Muscle of arm (tissue), 12 donors: ENCODE measurements around the gene PIKFYVE. TPM values are rescaled to one million over a fixed set of nuclear protein-coding genes. Genes with fewer than 3 reads are reported as not detected.
A peak's percentile ranks its signal among the peaks of the same experiment; 100 is the strongest.
"Not testable (repeated sequence)": the region's sequence is repeated elsewhere in the genome, so short reads cannot be mapped to it uniquely, and the experiment has no call there.

Experiments used
- DNase-seq: peaks from one replicate; pipeline ENCODE4 v3.0.0-alpha.2; 2013
- polyA plus RNA-seq, 12 donors: library from polyadenylated mRNA; unstranded; fragments of 120-200 nt; gene quantifications; one replicate each; pipeline ENCODE4 v1.2.1, GENCODE V29; 2013; ENCODE audit not compliant: insufficient read length in 12 of 12

PIKFYVE gene
- polyA plus RNA-seq, 12 donors, result 14.0 to 25.0 (median 19.6) TPM; not detected in 1

- DNase-seq, result peak; percentile 7
These were observed 92.9 kb downstream of the PIKFYVE start for GRCh38 chr2:208358758-208359631.

GRCh38 chr2:208359632-208359986, 93.6 kb downstream of the PIKFYVE start:
- DNase-seq, result no peak

- no peak for DNase-seq
These were observed 94.4 kb downstream of the PIKFYVE start for GRCh38 chr2:208360259-208361076.

- DNase-seq, result no peak
These were observed 95.0 kb downstream of the PIKFYVE start for GRCh38 chr2:208361077-208361441.

- no peak for DNase-seq
These were observed 97.4 kb downstream of the PIKFYVE start for GRCh38 chr2:208363485-208363884.

- DNase-seq, result no peak
These were observed 100.4 kb downstream of the PIKFYVE start for GRCh38 chr2:208366215-208367127.

GRCh38 chr2:208369091-208369490, 103.0 kb downstream of the PIKFYVE start:
- no peak for DNase-seq

- no peak for DNase-seq
These were observed 105.0 kb downstream of the PIKFYVE start for GRCh38 chr2:208370881-208371633.

GRCh38 chr2:208371634-208371935, 105.5 kb downstream of the PIKFYVE start:
- DNase-seq, result no peak

GRCh38 chr2:208373460-208374089, 107.5 kb downstream of the PIKFYVE start:
- peak; percentile 61 for DNase-seq

- DNase-seq, result no peak
These were observed 109.5 kb downstream of the PIKFYVE start for GRCh38 chr2:208375491-208376068.

- not testable (repeated sequence) for DNase-seq
These were observed 111.3 kb downstream of the PIKFYVE start for GRCh38 chr2:208377344-208377860.

- no peak for DNase-seq
These were observed 113.1 kb downstream of the PIKFYVE start for GRCh38 chr2:208379192-208379591.

- no peak for DNase-seq
These were observed 118.6 kb downstream of the PIKFYVE start for GRCh38 chr2:208384637-208385036.

- DNase-seq, result no peak
These were observed 120.5 kb downstream of the PIKFYVE start for GRCh38 chr2:208386541-208386940.

GRCh38 chr2:208389940-208390339, 123.9 kb downstream of the PIKFYVE start:
- no peak for DNase-seq

- no peak for DNase-seq
These were observed 126.2 kb downstream of the PIKFYVE start for GRCh38 chr2:208392300-208392699.

- not testable (repeated sequence) for DNase-seq
These were observed 130.7 kb downstream of the PIKFYVE start for GRCh38 chr2:208396796-208397195.

- no peak for DNase-seq
These were observed 133.1 kb downstream of the PIKFYVE start for GRCh38 chr2:208399201-208399600.
